ENCODE results near the gene GREB1L.

DNA sequence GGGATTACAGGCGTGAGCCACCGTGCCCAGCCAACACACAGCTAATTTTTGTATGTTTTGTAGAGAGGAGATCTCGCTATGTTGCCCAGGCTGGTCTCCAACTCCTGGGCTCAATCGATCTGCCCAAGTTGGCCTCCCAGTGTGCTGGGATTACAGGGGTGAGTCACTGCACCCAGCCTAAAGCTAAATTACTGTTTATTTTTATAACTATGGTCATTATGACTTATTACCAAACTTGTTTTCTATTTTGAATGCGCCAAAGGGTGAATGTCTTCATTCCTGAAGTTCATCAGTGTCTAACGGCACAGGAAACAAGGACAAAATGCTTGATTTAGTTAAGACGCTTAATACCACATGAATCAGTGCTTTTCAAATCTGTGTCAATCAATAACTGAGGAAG is 38.9 kb upstream of the GREB1L start:
- TF ChIP-seq SUZ12 (IDR thresholded peaks at IDR 0.05; ENCODE audit: extremely low read depth, insufficient read depth, insufficient read length) (no peak), YY1 (IDR thresholded peaks at IDR 0.05; ENCODE audit: insufficient read depth, insufficient read length) (no peak)
